Measurements from ENCODE around the gene NUDT1. TPM values are rescaled to one million over a fixed set of nuclear protein-coding genes. Genes with fewer than 3 reads are reported as not detected.

Gene NUDT1
- total and polyA plus RNA-seq, 2 experiments from 2014 or later, result 54.5 to 163 TPM

- peaks cover 12% of the 10 kb centered on the region for H4K20me1 ChIP-seq (replicated peaks; ENCODE audit: insufficient read depth)
- TF ChIP-seq REST (IDR thresholded peaks at IDR 0.05; ENCODE audit: unreplicated experiment) (no peak), STAT1 (IDR thresholded peaks at IDR 0.05; ENCODE audit: unreplicated experiment) (no peak), POLR2AphosphoS5 (IDR thresholded peaks at IDR 0.05; ENCODE audit: low read depth) (no peak), ZNF462 (CRISPR knock-in tag; IDR thresholded peaks at IDR 0.05) (no peak), CTCF (conservative IDR thresholded peaks at IDR 0.05; ENCODE audit: low read depth in 2 of 2) (no peak), EZH2phosphoT487 (IDR thresholded peaks at IDR 0.05; ENCODE audit: unreplicated experiment) (no peak), JUNB (IDR thresholded peaks at IDR 0.05; ENCODE audit: unreplicated experiment) (no peak), CREB1 (CRISPR knock-in tag; IDR thresholded peaks at IDR 0.05; ENCODE audit: low read depth) (no peak), ZNF331 (CRISPR knock-in tag; IDR thresholded peaks at IDR 0.05; ENCODE audit: low read depth) (no peak), NANOG (IDR thresholded peaks at IDR 0.05; ENCODE audit: borderline replicate concordance) (no peak), ZNF114 (CRISPR knock-in tag; IDR thresholded peaks at IDR 0.05) (no peak), ETS1 (IDR thresholded peaks at IDR 0.05) (no peak), EZH2 (IDR thresholded peaks at IDR 0.05; ENCODE audit: low read depth, unreplicated experiment) (no peak)
- Mint-ChIP-seq H3K4me1 (peaks cover 12% of the 10 kb centered on the region), H3K9me3 (no peaks in the 10 kb centered on the region), H3K36me3 (ENCODE audit: low read depth) (peaks cover 55% of the 10 kb centered on the region), H3K27me3 (ENCODE audit: insufficient read depth, low read depth, poor library complexity) (peaks cover 15% of the 10 kb centered on the region), H3K27ac (peak overlapping the region; percentile 4; the same call in 1 of the 2 replicates), H3K4me3 (peak overlapping the region; percentile 91)
- peak; percentile 78 for ATAC-seq
- no peaks in the 10 kb centered on the region for H3K9me2 ChIP-seq (ENCODE audit: insufficient read depth)
- H3K4me3 ChIP-seq, result peak overlapping the region; percentile 93
- peaks cover 13% of the 10 kb centered on the region; the same call in 1 of the 2 replicates for H3F3A ChIP-seq (replicated peaks; ENCODE audit: low read depth)
- peak; percentile 59 for DNase-seq (ENCODE audit: low spot score)
- 0 out of 2 replicates have a peak overlapping the region, but pooled peaks have one; percentile 15 for H2AFZ ChIP-seq
- H3K4me2 ChIP-seq, result peak overlapping the region; percentile 96
- H3K27me3 ChIP-seq (ENCODE audit: insufficient read depth), result no peaks in the 10 kb centered on the region
- H3K79me2 ChIP-seq (replicated peaks; ENCODE audit: insufficient read depth), result peaks cover 61% of the 10 kb centered on the region
- H3K4me1 ChIP-seq (ENCODE audit: insufficient read depth), result peaks cover 19% of the 10 kb centered on the region
- peak overlapping the region; percentile 50; the same call in 1 of the 2 replicates for H3K27ac ChIP-seq (ENCODE audit: low read depth)
- H3K36me3 ChIP-seq (ENCODE audit: insufficient read depth), result peaks cover 28% of the 10 kb centered on the region
Observed at GRCh38 chr7:2231992-2232765, 9.8 kb upstream of the NUDT1 start.

Data from GM23338 (cell line).